Natural killer cell (primary cell): ENCODE results near the gene SRP19. TPM values are rescaled to one million over a fixed set of nuclear protein-coding genes. Genes with fewer than 3 reads are reported as not detected.

Experiments
- ATAC-seq, 3 donors: fragments of 150-1000 bp in 2 of 3; fragments of 200-7000 bp in 1 of 3; cut with Tn5 transposase; 1 replicate in 1 of 3; 2 replicates in 2 of 3; pipeline ENCODE4 v1.10.0; 2021; ENCODE audit warnings: mild to moderate bottlenecking in 2 of 3, moderate library complexity in 2 of 3
- DNase-seq, 2 donors: peaks; one replicate each; pipeline versions ENCODE4 v3.0.0 to v3.0.0-alpha.2; 2013 to 2021; ENCODE audit warnings: mixed read lengths in 1 of 2
- H3K27ac ChIP-seq: one replicate; pipeline ENCODE4 v1.5.1; 2013; ENCODE audit warnings: mild to moderate bottlenecking, low read length
- H3K27me3 ChIP-seq: one replicate; pipeline ENCODE4 v1.6.1; 2013; ENCODE audit warnings: low read length; ENCODE audit not compliant: control insufficient read depth, insufficient read depth
- H3K36me3 ChIP-seq: one replicate; pipeline ENCODE4 v1.6.1; 2013; ENCODE audit warnings: low read length; ENCODE audit not compliant: control insufficient read depth, insufficient read depth
- H3K4me1 ChIP-seq: one replicate; pipeline ENCODE4 v1.6.1; 2013; ENCODE audit warnings: low read length; ENCODE audit not compliant: control insufficient read depth, insufficient read depth
- H3K4me3 ChIP-seq: one replicate; pipeline ENCODE4 v1.5.1; 2013; ENCODE audit warnings: low read length
- H3K9me3 ChIP-seq: one replicate; pipeline ENCODE4 v1.6.1; 2013; ENCODE audit warnings: low read length; ENCODE audit not compliant: control insufficient read depth, insufficient read depth
- H3K27ac Mint-ChIP-seq, 2 donors: one replicate each; pipeline ENCODE4 v1.8.0; 2022; ENCODE audit warnings: mild to moderate bottlenecking in 2 of 2, mixed read lengths in 2 of 2, moderate library complexity in 1 of 2
- H3K27me3 Mint-ChIP-seq, 2 donors: one replicate each; pipeline ENCODE4 v1.8.0; 2022; ENCODE audit warnings: low read depth in 2 of 2, mixed read lengths in 2 of 2
- H3K36me3 Mint-ChIP-seq: one replicate; pipeline ENCODE4 v1.8.0; 2022; ENCODE audit warnings: mixed read lengths
- H3K4me1 Mint-ChIP-seq, 2 donors: one replicate each; pipeline ENCODE4 v1.8.0; 2022; ENCODE audit warnings: mixed read lengths in 2 of 2
- H3K4me3 Mint-ChIP-seq: one replicate; pipeline ENCODE4 v1.8.0; 2022; ENCODE audit warnings: mild to moderate bottlenecking, moderate library complexity, mixed read lengths
- H3K9me3 Mint-ChIP-seq, 2 donors: one replicate each; pipeline ENCODE4 v1.8.0; 2022; ENCODE audit warnings: mixed read lengths in 2 of 2
- WGBS: methylation state at CpG from one replicate; pipeline ENCODE4 v1.1.7; 2013; ENCODE audit warnings: missing lambda C conversion rate; ENCODE audit not compliant: insufficient coverage; 5-methylcytosine and 5-hydroxymethylcytosine counted together
- intact Hi-C: fragments of 100-400 bp; cut with micrococcal nuclease; formaldehyde crosslinking; loops from one replicate; pipeline ENCODE4 v1.14.2; 2022
- total RNA-seq, 4 donors: library from RNA; stranded (reverse); fragments of 120-200 nt in 1 of 4; gene quantifications; one replicate each; pipeline versions ENCODE4 v1.2.3 to v1.2.4, GENCODE V29; 2013 to 2022
- TF ChIP-seq, protein P1 (sequence below): fragments of 200-600 bp; IDR thresholded peaks from one replicate; pipeline ENCODE4 v1.8.0; 2022; ENCODE audit warnings: antibody characterized with exemption

The SRP19 gene
- total RNA-seq, 3 donors from 2014 or later (not counting 1 experiment from before 2014, with no cell fraction given): 52.8 to 58.5 (median 54.7) TPM

DNA sequence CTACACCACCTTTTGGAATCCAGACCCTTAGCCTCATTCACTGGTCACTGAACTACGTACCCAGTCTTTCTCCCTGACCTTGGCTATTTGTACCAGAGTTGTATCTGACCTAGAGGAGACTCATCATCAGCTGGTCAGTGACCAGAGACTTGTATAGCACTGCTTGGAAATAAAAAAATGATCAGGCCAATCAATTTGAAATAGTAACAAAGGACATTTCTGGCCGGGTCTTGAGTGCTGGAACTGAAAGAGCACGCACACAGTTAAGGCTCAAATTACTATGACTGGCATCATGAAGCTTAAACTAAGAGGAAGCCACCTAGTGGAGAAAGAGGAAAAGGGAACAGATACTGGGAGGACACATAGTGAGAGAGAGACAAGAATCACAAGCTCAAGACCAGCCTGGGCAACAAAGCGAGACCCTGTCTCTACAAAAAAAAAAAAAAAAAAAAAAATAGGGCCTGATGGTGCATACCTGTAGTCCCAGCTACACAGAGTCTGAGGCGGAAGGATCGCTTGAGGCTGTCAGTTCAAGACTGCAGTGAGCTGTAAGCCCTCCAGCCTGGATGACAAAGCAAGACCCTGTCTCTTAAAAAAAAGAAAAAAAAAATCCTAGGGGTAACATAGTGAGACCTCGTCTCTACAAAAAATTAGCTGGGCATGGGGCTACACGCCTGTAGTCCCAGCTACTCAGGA is 12.8 kb upstream of the SRP19 start:
- peaks cover 6 to 7% of the 10 kb centered on the region in 2 donors for H3K4me1 Mint-ChIP-seq
- H3K36me3 Mint-ChIP-seq: no peaks in the 10 kb centered on the region
- Histone ChIP-seq H3K4me3 (no peak overlapping the region), H3K36me3 (no peaks in the 10 kb centered on the region), H3K4me1 (no peaks in the 10 kb centered on the region), H3K27ac (no peak overlapping the region), H3K9me3 (no peaks in the 10 kb centered on the region), H3K27me3 (no peaks in the 10 kb centered on the region)
- TF ChIP-seq, protein P1, sequence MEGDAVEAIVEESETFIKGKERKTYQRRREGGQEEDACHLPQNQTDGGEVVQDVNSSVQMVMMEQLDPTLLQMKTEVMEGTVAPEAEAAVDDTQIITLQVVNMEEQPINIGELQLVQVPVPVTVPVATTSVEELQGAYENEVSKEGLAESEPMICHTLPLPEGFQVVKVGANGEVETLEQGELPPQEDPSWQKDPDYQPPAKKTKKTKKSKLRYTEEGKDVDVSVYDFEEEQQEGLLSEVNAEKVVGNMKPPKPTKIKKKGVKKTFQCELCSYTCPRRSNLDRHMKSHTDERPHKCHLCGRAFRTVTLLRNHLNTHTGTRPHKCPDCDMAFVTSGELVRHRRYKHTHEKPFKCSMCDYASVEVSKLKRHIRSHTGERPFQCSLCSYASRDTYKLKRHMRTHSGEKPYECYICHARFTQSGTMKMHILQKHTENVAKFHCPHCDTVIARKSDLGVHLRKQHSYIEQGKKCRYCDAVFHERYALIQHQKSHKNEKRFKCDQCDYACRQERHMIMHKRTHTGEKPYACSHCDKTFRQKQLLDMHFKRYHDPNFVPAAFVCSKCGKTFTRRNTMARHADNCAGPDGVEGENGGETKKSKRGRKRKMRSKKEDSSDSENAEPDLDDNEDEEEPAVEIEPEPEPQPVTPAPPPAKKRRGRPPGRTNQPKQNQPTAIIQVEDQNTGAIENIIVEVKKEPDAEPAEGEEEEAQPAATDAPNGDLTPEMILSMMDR: peak; percentile 66
- H3K27ac Mint-ChIP-seq: no peak overlapping the region
- H3K27me3 Mint-ChIP-seq: peaks cover 0 to 2% of the 10 kb centered on the region in 2 donors
- intact Hi-C loops: loop anchor here (2.0 kb wide), 1 partner anchor 297 kb away; no protein-coding TSS in a partner anchor
- DNase-seq (peak in 1 of 2 donors; percentile 69), ATAC-seq (peak; percentile 83 to 99 (median 95))
- WGBS: 62% methylated on average over 7 of the region's 8 CpGs
- no peak overlapping the region for H3K4me3 Mint-ChIP-seq
- no peaks in the 10 kb centered on the region for H3K9me3 Mint-ChIP-seq

DNA sequence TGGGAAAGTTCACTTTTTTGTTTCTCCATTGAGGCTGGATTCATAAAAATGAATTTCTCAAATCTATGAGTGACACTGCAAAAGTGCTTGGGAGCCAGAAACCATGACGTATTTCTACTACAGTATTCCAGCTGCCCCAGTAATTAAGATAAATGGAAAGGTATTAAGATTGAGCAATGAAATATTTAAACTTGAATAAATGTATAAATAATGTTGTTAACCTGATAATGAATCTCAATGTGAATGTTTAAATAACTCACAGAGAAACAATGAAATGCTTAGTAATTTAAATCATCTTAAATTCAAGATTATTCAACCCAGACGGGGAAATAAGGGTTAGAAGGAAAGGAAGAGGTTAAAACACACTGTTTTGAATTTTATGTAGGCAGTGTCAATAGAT is 11.2 kb upstream of the SRP19 start:
- 100% methylated on average over 1 of the region's 2 CpGs for WGBS
- no peak overlapping the region for H3K4me3 Mint-ChIP-seq
- peaks cover 4% of the 10 kb centered on the region in 2 donors for H3K9me3 Mint-ChIP-seq
- H3K36me3 ChIP-seq: no peaks in the 10 kb centered on the region
- peaks cover 5% of the 10 kb centered on the region for H3K36me3 Mint-ChIP-seq
- DNase-seq: no peak
- no peaks in the 10 kb centered on the region for H3K4me1 ChIP-seq
- H3K4me3 ChIP-seq: no peak overlapping the region
- no peaks in the 10 kb centered on the region for H3K27me3 ChIP-seq
- intact Hi-C loops: loop anchor here (2.0 kb wide), 1 partner anchor 299 kb away; no protein-coding TSS in a partner anchor
- TF ChIP-seq, protein P1: no peak
- no peak overlapping the region for H3K27ac Mint-ChIP-seq
- H3K9me3 ChIP-seq: no peaks in the 10 kb centered on the region
- no peak overlapping the region for H3K27ac ChIP-seq
- no peak for ATAC-seq
- H3K27me3 Mint-ChIP-seq: peaks cover 7% of the 10 kb centered on the region in 2 donors
- peaks cover 6 to 7% of the 10 kb centered on the region in 2 donors for H3K4me1 Mint-ChIP-seq

DNA sequence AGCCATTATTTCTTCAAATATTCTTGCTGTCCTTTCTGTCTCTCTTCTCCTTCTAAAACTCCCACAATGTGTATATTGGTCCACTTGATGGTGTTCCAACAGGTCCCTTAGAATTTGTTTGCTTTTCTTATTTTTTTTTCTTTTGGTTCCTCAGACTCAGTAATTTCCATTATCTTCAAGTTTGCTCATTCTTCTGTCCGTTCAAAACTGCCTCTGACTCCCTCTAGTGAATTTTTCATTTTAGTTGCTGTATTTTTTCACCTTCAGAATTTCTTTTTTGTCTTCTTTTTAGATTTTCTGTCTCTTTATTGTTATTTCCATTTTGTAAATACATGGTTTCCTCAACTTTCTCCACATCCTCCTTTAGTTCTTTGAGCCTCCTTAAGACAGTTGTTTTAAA is 6.4 kb upstream of the SRP19 start:
- Histone ChIP-seq H3K27me3 (peaks cover 12% of the 10 kb centered on the region), H3K4me1 (no peaks in the 10 kb centered on the region), H3K27ac (no peak overlapping the region), H3K4me3 (no peak overlapping the region), H3K36me3 (no peaks in the 10 kb centered on the region), H3K9me3 (no peaks in the 10 kb centered on the region)
- H3K4me1 Mint-ChIP-seq: no peaks in the 10 kb centered on the region
- H3K4me3 Mint-ChIP-seq: no peak overlapping the region
- DNase-seq: no peak
- H3K9me3 Mint-ChIP-seq: peaks cover 4 to 5% of the 10 kb centered on the region in 2 donors
- peaks cover 28 to 40% of the 10 kb centered on the region in 2 donors for H3K27me3 Mint-ChIP-seq
- H3K36me3 Mint-ChIP-seq: peaks cover 8% of the 10 kb centered on the region
- ATAC-seq: no peak
- 100% methylated on average over 1 of the region's 1 CpG for WGBS
- no peak overlapping the region for H3K27ac Mint-ChIP-seq
- intact Hi-C loops: no loop called here
- TF ChIP-seq, protein P1: no peak
